Astrocyte of the spinal cord (primary cell): ENCODE measurements around the gene RSRC1.
A peak's percentile ranks its signal among the peaks of the same experiment; 100 is the strongest.

ENCODE experiments used
- DNase-seq: peaks from one replicate; pipeline ENCODE4 v3.0.0; 2011; ENCODE audit warnings: low read depth, low spot score
- H3K4me3 ChIP-seq: 2 replicates; pipeline ENCODE4 v1.5.1; 2011; ENCODE audit warnings: low read depth, mild to moderate bottlenecking, low read length, moderate library complexity
- CTCF ChIP-seq: IDR thresholded peaks from 2 replicates; pipeline ENCODE4 v1.5.1; 2012; ENCODE audit warnings: low read depth, mild to moderate bottlenecking, low read length, inconsistent platforms
- in situ Hi-C: cut with HindIII; loops from 2 replicates; pipeline ENCODE4 v1.10.0; 2017; ENCODE audit warnings: low sequenced_read_pairs

RSRC1 gene

GRCh38 chr3:158105119-158105709 lies 4.7 kb upstream of the RSRC1 start:
- no peak for TF ChIP-seq CTCF
- DNase-seq: no peak
- in situ Hi-C loops: no loop called here
- H3K4me3 ChIP-seq: peak overlapping the region; percentile 38

- H3K4me3 ChIP-seq: peak overlapping the region; percentile 38
- in situ Hi-C loops: no loop called here
- peak; percentile 36 for DNase-seq
- TF ChIP-seq CTCF: no peak
Measured at GRCh38 chr3:158105710-158106253, 4.1 kb upstream of the RSRC1 start.

- no peak for TF ChIP-seq CTCF
- H3K4me3 ChIP-seq: peak overlapping the region; percentile 38
- in situ Hi-C loops: no loop called here
- peak; percentile 35 for DNase-seq
Measured at GRCh38 chr3:158106766-158107471, 3.0 kb upstream of the RSRC1 start.

- H3K4me3 ChIP-seq: no peak overlapping the region
Measured at GRCh38 chr3:158107605-158108444, 2.1 kb upstream of the RSRC1 start.

GRCh38 chr3:158108445-158108985 lies 1.4 kb upstream of the RSRC1 start:
- in situ Hi-C loops: no loop called here
- no peak for TF ChIP-seq CTCF
- H3K4me3 ChIP-seq: no peak overlapping the region
- no peak for DNase-seq

More at GRCh38 chr3:158107605-158108444, 2.1 kb upstream of the RSRC1 start:
- in situ Hi-C loops: no loop called here
- no peak for TF ChIP-seq CTCF
- DNase-seq: peak; percentile 22

- in situ Hi-C loops: no loop called here
- TF ChIP-seq CTCF: no peak
- H3K4me3 ChIP-seq: peak overlapping the region; percentile 86
- DNase-seq: no peak
Measured at GRCh38 chr3:158109295-158109803, 540 bp upstream of the RSRC1 start.
